GM21619 (cell line): Measurements from ENCODE around the gene LRRC73.
"Not testable (repeated sequence)": the region's sequence is repeated elsewhere in the genome, so short reads cannot be mapped to it uniquely, and the experiment has no call there.

Source experiments
- ATAC-seq: cut with Tn5 transposase; IDR thresholded peaks from one replicate; pipeline ENCODE4 v1.9.1; 2021; ENCODE audit not compliant: unreplicated experiment

LRRC73 gene, protein sequence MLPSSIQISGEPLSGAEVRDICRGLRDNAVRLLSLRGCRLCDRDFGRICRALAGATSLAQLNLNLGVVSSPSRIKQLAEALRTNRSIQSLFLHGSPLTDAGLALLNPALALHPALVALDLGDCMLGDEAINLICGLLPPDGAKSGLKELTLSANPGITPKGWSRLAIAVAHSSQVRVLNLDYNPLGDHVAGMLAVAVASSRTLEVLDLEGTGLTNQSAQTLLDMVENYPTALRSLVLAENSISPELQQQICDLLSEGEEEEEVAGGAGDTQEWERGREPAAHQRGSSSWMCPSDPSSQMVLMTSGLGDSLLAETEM

GRCh38 chr6:43509984-43510826, at the start of gene LRRC73:
TSS of gene LRRC73 (minus strand) at chr6:43510346. CDS start at chr6:43509785, 561 bp downstream.
- peak; percentile 59 for ATAC-seq

- ATAC-seq = no peak
These were observed 49.2 kb upstream of the LRRC73 start for GRCh38 chr6:43559328-43559727.

DNA sequence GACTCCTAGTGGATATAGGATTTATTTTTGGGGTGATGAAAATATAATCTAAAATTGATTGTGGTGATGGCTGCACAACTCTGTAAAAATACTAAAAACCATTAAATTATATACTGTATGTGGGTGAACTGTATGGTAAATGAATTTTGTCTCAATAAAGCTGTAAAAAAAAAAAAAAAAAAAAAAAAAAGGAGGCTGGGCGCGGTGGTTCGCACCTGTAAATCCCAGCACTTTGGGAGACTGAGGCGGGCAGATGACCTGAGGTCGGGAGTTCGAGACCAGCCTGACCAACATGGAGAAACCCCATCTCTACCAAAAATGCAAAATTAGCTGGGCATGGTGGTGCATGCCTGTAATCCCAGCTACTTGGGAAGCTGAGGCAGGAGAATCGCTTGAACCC, 47.5 kb upstream of the LRRC73 start:
- ATAC-seq = not testable (repeated sequence)

GRCh38 chr6:43547222-43547621, 37.1 kb upstream of the LRRC73 start:
- no peak for ATAC-seq

DNA sequence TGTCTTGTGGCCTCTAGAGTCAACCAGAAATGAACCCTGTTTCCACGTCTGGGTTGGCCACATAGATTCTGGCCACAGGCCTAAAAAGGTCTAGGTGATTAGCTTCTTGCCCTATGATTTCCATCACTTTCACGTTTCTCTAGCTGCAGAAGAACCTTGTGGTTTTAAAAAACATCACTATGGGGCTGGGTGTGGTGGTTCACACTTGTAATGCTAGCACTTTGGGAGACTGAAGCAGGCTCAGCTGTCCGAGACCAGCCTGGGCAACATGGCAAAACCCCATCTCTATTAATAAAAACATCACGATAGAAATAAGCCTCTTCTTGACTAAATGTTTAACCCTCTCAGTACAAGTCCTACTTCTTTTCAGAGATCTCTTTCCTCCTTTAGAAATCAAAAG, 34.3 kb upstream of the LRRC73 start:
- no peak for ATAC-seq

GRCh38 chr6:43541774-43542471, 31.8 kb upstream of the LRRC73 start:
- peak; percentile 64 for ATAC-seq

DNA sequence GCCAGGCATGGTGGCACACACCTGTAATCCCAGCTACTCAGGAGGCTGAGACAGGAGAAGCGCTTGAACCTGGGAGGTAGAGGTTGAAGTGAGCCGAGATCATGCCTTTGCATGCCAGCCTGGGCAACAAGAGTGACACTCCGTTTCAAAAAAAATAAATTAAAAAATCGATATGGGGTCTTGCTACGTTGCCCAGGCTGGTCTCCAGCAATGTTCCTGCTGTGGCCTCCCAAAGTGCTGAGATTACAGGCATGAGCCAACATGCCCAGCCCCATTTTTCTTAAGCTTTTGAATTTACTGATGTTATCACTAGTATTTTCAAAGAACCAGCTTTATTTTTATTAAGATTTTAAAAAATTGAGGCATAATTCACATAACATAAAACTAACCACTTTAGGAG, 30.4 kb upstream of the LRRC73 start:
- no peak for ATAC-seq

GRCh38 chr6:43539409-43539808, 29.3 kb upstream of the LRRC73 start:
- not testable (repeated sequence) for ATAC-seq

GRCh38 chr6:43538986-43539385, 28.8 kb upstream of the LRRC73 start:
- not testable (repeated sequence) for ATAC-seq

DNA sequence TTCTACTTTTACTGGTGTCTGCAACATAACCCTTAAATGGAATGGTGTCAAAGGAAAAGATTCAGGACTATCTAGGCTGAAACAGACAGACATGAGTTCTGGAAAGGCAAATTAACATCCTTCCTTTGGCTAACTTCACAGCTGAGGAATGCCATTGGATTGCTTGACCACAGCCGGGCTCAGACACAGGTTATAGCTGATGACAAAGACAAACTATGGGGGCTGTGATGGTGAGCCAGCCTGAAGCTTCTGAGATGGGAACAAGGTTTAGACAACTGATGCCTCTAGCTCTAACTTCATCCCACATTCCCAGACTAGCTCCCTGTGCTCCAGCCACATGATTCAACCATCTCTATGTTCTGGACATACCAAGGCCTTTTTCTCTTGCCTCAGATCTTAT, 22.1 kb upstream of the LRRC73 start:
- ATAC-seq = no peak

GRCh38 chr6:43524483-43524961, 14.4 kb upstream of the LRRC73 start:
- ATAC-seq = no peak

DNA sequence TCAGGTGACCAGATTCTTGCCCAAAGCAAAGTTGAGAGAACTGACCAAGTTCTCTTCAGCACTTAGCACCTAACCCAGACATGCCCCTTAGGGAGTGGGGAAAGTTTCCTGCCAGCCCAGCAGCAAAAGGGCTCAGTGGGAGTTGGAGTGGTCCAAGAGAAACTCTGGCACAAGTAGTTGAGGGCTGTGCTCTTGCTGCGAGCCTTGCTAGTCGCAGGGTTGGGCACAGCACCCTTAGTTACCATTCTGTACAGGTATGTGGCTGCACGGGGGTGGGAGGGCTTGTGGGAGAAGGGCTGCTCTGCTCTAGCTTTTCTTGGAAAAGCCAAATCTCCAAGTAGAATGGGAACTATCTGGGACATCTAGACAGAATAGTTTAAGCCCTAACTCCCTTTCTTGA, 13.1 kb upstream of the LRRC73 start:
- ATAC-seq = no peak

DNA sequence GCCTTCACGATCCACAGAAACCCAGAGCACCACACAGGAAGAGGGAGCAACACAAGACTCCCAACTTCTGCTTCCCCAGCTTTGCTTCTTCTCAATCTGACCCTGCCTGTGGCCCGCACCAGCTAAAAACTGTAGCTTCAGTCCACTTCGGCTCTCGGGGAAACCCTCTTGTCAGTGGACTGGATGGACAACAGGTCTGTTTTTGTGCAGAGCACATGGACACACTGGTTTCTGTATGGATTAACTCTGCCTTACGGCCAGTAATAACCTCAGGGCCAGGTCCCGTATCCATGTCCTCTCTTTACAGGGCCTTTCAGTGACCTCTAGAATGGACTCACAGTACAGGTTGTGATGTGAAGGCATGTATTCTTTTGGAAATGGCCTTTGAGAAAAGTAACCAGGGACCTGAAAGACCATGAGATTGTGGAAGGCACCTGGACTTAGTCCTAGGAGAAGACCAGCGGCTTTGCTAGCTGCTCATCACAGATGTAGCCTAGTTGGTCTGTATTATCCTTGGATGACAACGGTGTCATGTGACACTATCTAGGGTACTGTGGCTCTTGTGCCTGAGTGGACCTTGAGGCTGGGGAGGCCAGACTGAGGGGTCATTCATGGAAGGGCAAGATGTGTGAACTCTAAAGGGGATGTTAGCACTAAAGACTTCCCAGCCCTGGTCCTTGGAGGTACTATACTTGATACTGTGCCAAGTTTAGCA, 12.6 kb upstream of the LRRC73 start:
- ATAC-seq = no peak

DNA sequence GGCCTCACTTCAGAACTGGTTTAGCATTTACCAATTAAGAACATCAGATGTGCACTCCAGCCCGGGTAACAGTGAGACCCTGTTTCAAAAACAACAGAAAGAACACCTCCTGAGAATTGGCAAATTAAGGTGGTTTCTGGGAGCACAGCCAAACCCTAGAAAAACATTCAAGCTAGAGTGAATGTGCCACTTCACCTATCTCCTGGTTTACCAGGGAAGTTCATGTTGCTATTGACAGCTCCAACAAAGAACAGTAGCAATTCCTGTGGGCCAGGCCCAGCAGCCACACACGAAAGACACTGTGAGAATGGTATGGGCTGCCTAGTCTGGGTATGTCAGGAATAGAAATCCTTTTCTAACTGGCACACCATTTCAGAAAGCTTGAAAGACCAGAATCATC, 11.7 kb upstream of the LRRC73 start:
- no peak for ATAC-seq

GRCh38 chr6:43520097-43520496, 10.0 kb upstream of the LRRC73 start:
- no peak for ATAC-seq

GRCh38 chr6:43517505-43518357, 7.6 kb upstream of the LRRC73 start:
- no peak for ATAC-seq

- peak; percentile 88 for ATAC-seq
These were observed 6.8 kb upstream of the LRRC73 start, which contains the start of the genes POLR1C and YIPF3 for GRCh38 chr6:43516697-43517504. TSS of gene POLR1C (plus strand) at chr6:43517089. CDS start at chr6:43517110, 21 bp downstream. TSS of gene YIPF3 (minus strand) at chr6:43516926. CDS start at chr6:43516807, 119 bp downstream.

GRCh38 chr6:43516367-43516696, 6.2 kb upstream of the LRRC73 start:
- no peak for ATAC-seq

- no peak for ATAC-seq
These were observed 5.7 kb upstream of the LRRC73 start for GRCh38 chr6:43515808-43516207.
